GM18519 (cell line): ENCODE measurements around the gene PPP2R2B.
"Not testable (repeated sequence)": the region's sequence is repeated elsewhere in the genome, so short reads cannot be mapped to it uniquely, and the experiment has no call there.

Source experiments
- ATAC-seq: cut with Tn5 transposase; IDR thresholded peaks from one replicate; pipeline ENCODE4 v1.9.1; 2021; ENCODE audit warnings: mild to moderate bottlenecking, moderate library complexity; ENCODE audit not compliant: unreplicated experiment, low FRiP score

The PPP2R2B gene

GRCh38 chr5:146626936-146627335, 251.6 kb downstream of the PPP2R2B start:
- ATAC-seq: no peak

- no peak for ATAC-seq
Measured at GRCh38 chr5:146624179-146624578, 254.4 kb downstream of the PPP2R2B start.

- ATAC-seq: no peak
Measured at GRCh38 chr5:146623666-146624065, 254.9 kb downstream of the PPP2R2B start.

GRCh38 chr5:146623009-146623408, 255.5 kb downstream of the PPP2R2B start:
- no peak for ATAC-seq

GRCh38 chr5:146622391-146622790, 256.2 kb downstream of the PPP2R2B start:
- ATAC-seq: no peak

- ATAC-seq: no peak
Measured at GRCh38 chr5:146620669-146621051, 257.9 kb downstream of the PPP2R2B start.

GRCh38 chr5:146620031-146620668, 258.4 kb downstream of the PPP2R2B start:
- ATAC-seq: no peak

- ATAC-seq: no peak
Measured at GRCh38 chr5:146618434-146618833, 260.1 kb downstream of the PPP2R2B start.

- ATAC-seq: not testable (repeated sequence)
Measured at GRCh38 chr5:146609731-146610130, 268.8 kb downstream of the PPP2R2B start.

GRCh38 chr5:146607659-146608332, 270.8 kb downstream of the PPP2R2B start:
- no peak for ATAC-seq

GRCh38 chr5:146606893-146607292, 271.7 kb downstream of the PPP2R2B start:
- no peak for ATAC-seq

GRCh38 chr5:146600376-146600775, 278.2 kb downstream of the PPP2R2B start:
- no peak for ATAC-seq

GRCh38 chr5:146599261-146599660, 279.3 kb downstream of the PPP2R2B start:
- no peak for ATAC-seq

GRCh38 chr5:146595088-146595487, 283.5 kb downstream of the PPP2R2B start:
- ATAC-seq: no peak

GRCh38 chr5:146592352-146592751, 286.2 kb downstream of the PPP2R2B start:
- no peak for ATAC-seq

GRCh38 chr5:146589028-146589345, 289.6 kb downstream of the PPP2R2B start:
- ATAC-seq: no peak

GRCh38 chr5:146588331-146589027, 290.1 kb downstream of the PPP2R2B start:
- ATAC-seq: no peak

- no peak for ATAC-seq
Measured at GRCh38 chr5:146586752-146587151, 291.8 kb downstream of the PPP2R2B start.

GRCh38 chr5:146584750-146585149, 293.8 kb downstream of the PPP2R2B start:
- ATAC-seq: no peak

- no peak for ATAC-seq
Measured at GRCh38 chr5:146582051-146582596, 296.4 kb downstream of the PPP2R2B start.

- ATAC-seq: no peak
Measured at GRCh38 chr5:146580237-146580636, 298.3 kb downstream of the PPP2R2B start.

GRCh38 chr5:146574713-146575112, 303.8 kb downstream of the PPP2R2B start:
- no peak for ATAC-seq
